ENCODE results near the gene UQCRH.

GRCh38 chr1:46309401-46310159 lies 6.1 kb downstream of the UQCRH start:
- TF ChIP-seq CTCF (IDR thresholded peaks at IDR 0.05; ENCODE audit: low read depth, low read length), result no peak
- TF ChIP-seq MYC (IDR thresholded peaks at IDR 0.05; ENCODE audit: low read depth, low read length), result no peak
